ENCODE measurements around the gene FUZ.

DNA sequence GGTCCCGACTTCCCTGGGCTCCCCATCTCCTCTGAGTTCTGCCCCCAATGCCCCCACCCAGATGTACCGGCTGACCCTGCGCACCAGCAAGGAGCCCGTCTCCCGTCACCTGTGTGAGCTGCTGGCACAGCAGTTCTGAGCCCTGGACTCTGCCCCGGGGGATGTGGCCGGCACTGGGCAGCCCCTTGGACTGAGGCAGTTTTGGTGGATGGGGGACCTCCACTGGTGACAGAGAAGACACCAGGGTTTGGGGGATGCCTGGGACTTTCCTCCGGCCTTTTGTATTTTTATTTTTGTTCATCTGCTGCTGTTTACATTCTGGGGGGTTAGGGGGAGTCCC lies 6.5 kb downstream of the FUZ start:
- TF ChIP-seq EZH2 (IDR thresholded peaks at IDR 0.05; ENCODE audit: insufficient read depth, poor library complexity, severe bottlenecking) (no peak), EZH2phosphoT487 (IDR thresholded peaks at IDR 0.05; ENCODE audit: insufficient read depth, low read depth) (no peak)

Data from GM23248 (cell line).